CD1c-positive myeloid dendritic cell (primary cell): ENCODE results near the gene ATG7.
"Not testable (repeated sequence)": the region's sequence is repeated elsewhere in the genome, so short reads cannot be mapped to it uniquely, and the experiment has no call there.

Experiments
- DNase-seq: peaks from one replicate; pipeline ENCODE4 v3.0.0-alpha.2; 2016; ENCODE audit errors: extremely low spot score

Gene ATG7

GRCh38 chr3:11461226-11461625 lies 189.0 kb downstream of the ATG7 start:
- DNase-seq, result no peak

GRCh38 chr3:11462673-11463072 lies 190.5 kb downstream of the ATG7 start:
- not testable (repeated sequence) for DNase-seq

- DNase-seq, result no peak
Measured at GRCh38 chr3:11463591-11463990, 191.4 kb downstream of the ATG7 start.

- no peak for DNase-seq
Measured at GRCh38 chr3:11464356-11464755, 192.2 kb downstream of the ATG7 start.

GRCh38 chr3:11465744-11466616 lies 193.8 kb downstream of the ATG7 start:
- DNase-seq, result no peak

GRCh38 chr3:11467875-11468274 lies 195.7 kb downstream of the ATG7 start:
- no peak for DNase-seq

GRCh38 chr3:11470031-11470853 lies 198.0 kb downstream of the ATG7 start:
- no peak for DNase-seq

GRCh38 chr3:11475324-11475723 lies 203.1 kb downstream of the ATG7 start:
- DNase-seq, result no peak

GRCh38 chr3:11476735-11477144 lies 204.5 kb downstream of the ATG7 start:
- DNase-seq, result no peak

GRCh38 chr3:11477407-11477911 lies 205.3 kb downstream of the ATG7 start:
- DNase-seq, result no peak

GRCh38 chr3:11478167-11478566 lies 206.0 kb downstream of the ATG7 start:
- DNase-seq, result no peak

- no peak for DNase-seq
Measured at GRCh38 chr3:11479221-11479620, 207.0 kb downstream of the ATG7 start.

GRCh38 chr3:11480663-11481298 lies 208.6 kb downstream of the ATG7 start:
- DNase-seq, result no peak

GRCh38 chr3:11481556-11481955 lies 209.4 kb downstream of the ATG7 start:
- DNase-seq, result no peak

GRCh38 chr3:11482021-11482420 lies 209.8 kb downstream of the ATG7 start:
- no peak for DNase-seq

- DNase-seq, result not testable (repeated sequence)
Measured at GRCh38 chr3:11488356-11488755, 216.2 kb downstream of the ATG7 start.

GRCh38 chr3:11494131-11494916 lies 222.1 kb downstream of the ATG7 start:
- DNase-seq, result no peak

GRCh38 chr3:11495948-11496557 lies 223.9 kb downstream of the ATG7 start:
- DNase-seq, result no peak

GRCh38 chr3:11498177-11498576 lies 226.0 kb downstream of the ATG7 start:
- DNase-seq, result no peak

GRCh38 chr3:11498646-11499045 lies 226.4 kb downstream of the ATG7 start:
- DNase-seq, result no peak

- DNase-seq, result no peak
Measured at GRCh38 chr3:11499144-11499543, 226.9 kb downstream of the ATG7 start.
